ENCODE data around the gene ABCA9.

- TF ChIP-seq CTCF (IDR thresholded peaks at IDR 0.05) (no peak), EP300 (IDR thresholded peaks at IDR 0.05; ENCODE audit: low read depth) (no peak)
Observed at GRCh38 chr17:69082696-69083095, 22.0 kb upstream of the ABCA9 start.

Measured in transverse colon (tissue), 3 donors.